HAP-1 (cell line): ENCODE data around the gene TECTA.

Source experiments
- DNase-seq, 2 experiments: peaks; one replicate each; pipeline ENCODE4 v3.0.0-alpha.2; 2016 to 2020; ENCODE audit warnings: low spot score in 2 of 2
- H3K27me3 ChIP-seq: fragments of 250-450 bp; sonication (Bioruptor Pico); 2 replicates; pipeline ENCODE4 v1.5.1; 2020; ENCODE audit warnings: low read depth, mild to moderate bottlenecking, moderate library complexity
- H3K36me3 ChIP-seq: fragments of 250-450 bp; sonication (Bioruptor Pico); replicated peaks from 2 replicates; pipeline ENCODE4 v1.5.1; 2020; ENCODE audit warnings: mild to moderate bottlenecking
- H3K4me1 ChIP-seq: fragments of 250-450 bp; sonication (Bioruptor Pico); 2 replicates; pipeline ENCODE4 v1.5.1; 2020; ENCODE audit warnings: mild to moderate bottlenecking
- H3K4me3 ChIP-seq: fragments of 250-450 bp; sonication (Bioruptor Pico); 2 replicates; pipeline ENCODE4 v1.5.1; 2020; ENCODE audit warnings: mild to moderate bottlenecking, moderate library complexity
- H3K9me3 ChIP-seq: fragments of 250-450 bp; sonication (Bioruptor Pico); 2 replicates; pipeline ENCODE4 v1.5.1; 2020; ENCODE audit warnings: mild to moderate bottlenecking, moderate library complexity
- in situ Hi-C: fragments of 300-500 bp; cut with MboI; formaldehyde crosslinking; loops from 3 replicates; pipeline ENCODE4 v1.14.3; 2020; ENCODE audit warnings: low sequenced_read_pairs, inconsistent platforms, mixed read lengths

The TECTA gene

DNA sequence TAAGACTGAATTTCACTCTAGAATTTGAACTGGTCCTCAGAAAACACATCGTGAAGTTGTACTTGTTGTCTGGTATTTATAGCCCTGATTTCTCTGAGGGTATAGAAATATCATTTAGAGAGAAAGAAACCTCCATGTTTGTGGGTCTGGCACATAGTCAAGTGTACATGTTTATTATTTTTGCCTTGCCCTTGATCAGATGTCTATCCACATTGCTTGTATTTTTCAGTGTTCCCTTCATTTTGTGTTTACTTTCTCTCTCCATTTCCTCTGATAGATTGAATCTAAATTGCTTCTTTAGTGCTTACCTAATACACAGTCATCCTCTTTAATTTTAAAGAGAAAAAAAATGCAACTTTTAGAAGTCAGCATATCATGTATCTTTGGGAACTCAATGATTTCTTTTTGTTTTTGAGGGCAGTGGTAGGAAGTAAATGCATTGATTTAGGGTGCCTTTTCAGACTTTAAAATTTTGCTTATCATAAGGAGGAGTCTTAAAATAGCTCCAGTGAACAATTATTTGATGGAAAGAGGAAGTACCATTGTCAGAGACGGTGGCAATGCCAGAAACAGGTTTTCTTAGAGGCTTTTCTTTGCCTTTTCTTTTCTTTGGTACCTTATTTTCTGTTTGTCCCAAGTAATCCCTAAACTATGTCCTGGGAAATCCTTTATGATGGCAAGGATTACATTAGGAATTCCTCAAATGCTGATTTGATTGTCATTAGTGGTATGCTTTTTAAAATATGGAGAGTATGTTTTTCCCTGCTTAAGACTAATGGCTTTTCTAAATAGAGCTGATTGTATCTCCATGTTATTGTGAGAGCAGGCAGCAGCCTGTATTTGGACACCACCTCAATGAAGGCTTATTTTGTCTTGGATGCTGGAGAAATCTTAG is 29.8 kb upstream of the TECTA start:
- H3K4me3 ChIP-seq, result no peak overlapping the region
- H3K9me3 ChIP-seq, result no peaks in the 10 kb centered on the region
- no peaks in the 10 kb centered on the region for H3K36me3 ChIP-seq
- peaks cover 5% of the 10 kb centered on the region for H3K4me1 ChIP-seq
- peak in 1 of 2 experiments; percentile 60 for DNase-seq
- in situ Hi-C loops, result no loop called here
- H3K27me3 ChIP-seq, result no peaks in the 10 kb centered on the region

DNA sequence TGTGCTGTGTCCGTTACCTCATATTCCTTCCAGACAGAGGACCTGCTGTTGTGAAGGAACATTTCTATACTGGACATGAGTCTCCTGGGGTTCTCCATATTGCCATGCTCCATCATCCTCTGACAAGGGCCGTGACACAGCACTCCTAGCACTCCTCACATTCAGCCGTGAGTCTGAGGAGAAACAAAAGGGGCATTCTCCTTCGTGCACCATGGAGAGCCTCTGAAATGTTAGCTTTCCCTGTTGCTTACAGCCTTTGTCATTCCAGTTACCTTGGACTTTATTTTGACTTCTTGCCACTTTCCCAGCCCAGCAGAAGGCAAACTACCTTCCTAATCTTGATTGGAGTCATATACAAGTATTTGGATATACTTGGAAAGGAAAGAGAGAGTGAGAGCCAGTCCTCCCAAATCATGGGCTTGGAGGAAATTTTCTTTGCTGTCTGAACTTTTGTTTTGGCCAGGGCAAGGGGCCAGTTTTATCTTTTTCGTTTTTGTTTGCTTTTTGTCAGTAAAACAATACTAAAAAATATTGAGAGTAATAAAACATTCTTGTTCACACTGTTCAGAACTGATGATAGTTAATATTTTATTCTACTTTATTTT is 29.1 kb upstream of the TECTA start:
- Histone ChIP-seq H3K36me3 (no peaks in the 10 kb centered on the region), H3K27me3 (no peaks in the 10 kb centered on the region), H3K4me3 (no peak overlapping the region), H3K9me3 (no peaks in the 10 kb centered on the region), H3K4me1 (peaks cover 5% of the 10 kb centered on the region)
- in situ Hi-C loops, result no loop called here
- DNase-seq, result peak in 1 of 2 experiments; percentile 21

DNA sequence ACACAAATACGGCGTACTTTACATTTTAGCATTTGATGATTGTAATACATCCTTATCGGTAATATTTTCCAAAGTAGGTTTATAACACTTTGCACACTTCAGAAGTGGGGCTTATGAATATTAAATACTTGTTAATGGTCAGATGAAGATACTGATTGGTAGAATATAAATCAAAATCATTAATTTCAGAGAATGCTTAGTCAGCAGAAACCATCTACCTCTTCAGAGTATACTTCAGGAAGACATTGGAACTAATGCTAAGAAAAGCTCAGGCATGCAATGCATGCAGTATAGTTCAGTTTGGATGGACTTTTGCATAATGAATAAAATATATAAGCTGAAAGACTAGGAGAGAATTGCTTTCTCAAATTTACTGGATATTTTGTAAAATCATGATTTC is 19.7 kb upstream of the TECTA start:
- no peaks in the 10 kb centered on the region for H3K4me1 ChIP-seq
- in situ Hi-C loops, result no loop called here
- no peaks in the 10 kb centered on the region for H3K27me3 ChIP-seq
- H3K4me3 ChIP-seq, result no peak overlapping the region
- H3K36me3 ChIP-seq, result no peaks in the 10 kb centered on the region
- H3K9me3 ChIP-seq, result no peaks in the 10 kb centered on the region
- no peak for DNase-seq

DNA sequence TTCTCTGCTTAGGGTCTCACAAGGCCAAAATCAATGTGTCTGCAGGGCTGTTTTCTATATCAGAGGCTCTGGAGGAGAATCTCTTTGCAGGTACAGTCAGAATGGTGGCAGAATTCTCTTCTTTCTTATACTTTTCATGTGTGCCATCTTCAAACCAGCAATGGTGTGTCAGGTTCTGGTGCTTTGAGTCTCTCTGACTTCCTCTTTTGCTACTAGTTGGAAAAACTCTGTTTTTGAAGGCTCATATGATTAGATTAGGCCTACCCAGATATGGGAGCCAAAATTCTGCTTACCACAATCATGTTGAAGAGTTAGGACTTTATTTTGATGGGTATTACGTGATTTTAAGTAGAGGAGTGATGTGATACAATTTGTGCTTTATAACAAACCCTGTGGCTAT is 18.8 kb upstream of the TECTA start:
- Histone ChIP-seq H3K4me3 (no peak overlapping the region), H3K9me3 (no peaks in the 10 kb centered on the region), H3K36me3 (no peaks in the 10 kb centered on the region), H3K4me1 (no peaks in the 10 kb centered on the region), H3K27me3 (no peaks in the 10 kb centered on the region)
- in situ Hi-C loops, result no loop called here
- no peak for DNase-seq

DNA sequence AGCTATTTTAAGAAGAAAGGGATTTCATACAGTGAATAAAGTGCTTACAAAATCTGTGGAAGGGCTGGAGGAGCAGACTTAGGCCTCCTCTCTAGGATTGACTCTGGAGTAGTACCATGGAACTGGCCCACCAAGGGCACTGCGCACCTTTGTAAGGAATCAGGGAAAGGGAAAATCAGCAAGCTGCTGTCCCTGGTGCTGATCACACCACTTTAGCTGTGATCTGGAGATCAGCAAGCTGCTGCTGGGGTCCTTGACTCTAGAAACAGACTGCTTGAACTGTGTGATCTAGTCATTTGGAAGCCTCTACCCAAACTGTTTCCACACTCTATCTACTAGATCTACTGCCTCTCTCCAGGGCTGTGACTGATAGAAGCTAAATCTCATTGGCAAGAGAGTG is 18.4 kb upstream of the TECTA start:
- H3K4me1 ChIP-seq, result no peaks in the 10 kb centered on the region
- H3K27me3 ChIP-seq, result no peaks in the 10 kb centered on the region
- peak in 1 of 2 experiments; percentile 51 for DNase-seq
- H3K36me3 ChIP-seq, result no peaks in the 10 kb centered on the region; the same call in 1 of the 2 replicates
- in situ Hi-C loops, result no loop called here
- H3K9me3 ChIP-seq, result no peaks in the 10 kb centered on the region
- no peak overlapping the region for H3K4me3 ChIP-seq

DNA sequence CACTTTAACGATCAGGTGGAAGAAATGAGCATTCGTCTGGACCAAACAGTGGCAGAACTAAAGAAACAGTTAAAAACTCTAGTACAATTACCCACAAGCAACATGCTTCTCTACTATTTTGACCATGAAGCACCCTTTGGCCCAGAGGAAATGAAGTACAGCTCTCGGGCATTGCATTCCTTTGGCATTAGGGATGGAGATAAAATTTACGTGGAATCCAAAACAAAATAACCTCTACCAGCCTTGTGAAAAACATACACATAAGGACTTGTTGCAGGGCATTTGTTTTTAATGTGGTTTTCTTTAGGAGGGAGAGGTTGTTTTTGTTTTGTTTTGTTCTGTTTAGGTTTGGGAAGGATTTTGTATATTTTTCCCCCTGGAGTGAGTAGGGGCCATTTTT is 14.2 kb upstream of the TECTA start:
- no peaks in the 10 kb centered on the region; the same call in 1 of the 2 replicates for H3K4me1 ChIP-seq
- no peaks in the 10 kb centered on the region for H3K27me3 ChIP-seq
- H3K4me3 ChIP-seq, result no peak overlapping the region
- no peak for DNase-seq
- H3K36me3 ChIP-seq, result no peaks in the 10 kb centered on the region; the same call in 1 of the 2 replicates
- in situ Hi-C loops, result no loop called here
- no peaks in the 10 kb centered on the region for H3K9me3 ChIP-seq

DNA sequence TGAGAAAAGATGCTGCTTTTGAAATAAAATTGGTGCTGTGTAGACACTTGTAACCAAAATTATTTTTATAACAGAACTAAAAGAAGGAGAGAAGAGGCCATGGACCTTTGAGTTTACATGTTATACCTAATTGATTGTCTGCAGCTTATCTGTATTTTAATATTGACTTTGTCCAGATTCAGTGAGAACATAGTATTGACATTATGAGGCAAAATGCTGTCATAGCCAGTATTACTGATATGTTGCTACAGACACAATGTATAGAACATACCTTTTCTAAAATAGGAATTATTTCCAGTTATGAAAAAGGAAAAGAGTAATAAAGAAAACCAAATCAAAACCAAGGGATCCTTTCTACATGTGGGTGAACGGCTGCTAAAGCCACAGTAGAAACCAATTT is 11.5 kb upstream of the TECTA start:
- in situ Hi-C loops, result no loop called here
- Histone ChIP-seq H3K27me3 (no peaks in the 10 kb centered on the region), H3K9me3 (no peaks in the 10 kb centered on the region), H3K4me3 (no peak overlapping the region), H3K4me1 (no peaks in the 10 kb centered on the region; the same call in 1 of the 2 replicates), H3K36me3 (no peaks in the 10 kb centered on the region; the same call in 1 of the 2 replicates)
- no peak for DNase-seq

DNA sequence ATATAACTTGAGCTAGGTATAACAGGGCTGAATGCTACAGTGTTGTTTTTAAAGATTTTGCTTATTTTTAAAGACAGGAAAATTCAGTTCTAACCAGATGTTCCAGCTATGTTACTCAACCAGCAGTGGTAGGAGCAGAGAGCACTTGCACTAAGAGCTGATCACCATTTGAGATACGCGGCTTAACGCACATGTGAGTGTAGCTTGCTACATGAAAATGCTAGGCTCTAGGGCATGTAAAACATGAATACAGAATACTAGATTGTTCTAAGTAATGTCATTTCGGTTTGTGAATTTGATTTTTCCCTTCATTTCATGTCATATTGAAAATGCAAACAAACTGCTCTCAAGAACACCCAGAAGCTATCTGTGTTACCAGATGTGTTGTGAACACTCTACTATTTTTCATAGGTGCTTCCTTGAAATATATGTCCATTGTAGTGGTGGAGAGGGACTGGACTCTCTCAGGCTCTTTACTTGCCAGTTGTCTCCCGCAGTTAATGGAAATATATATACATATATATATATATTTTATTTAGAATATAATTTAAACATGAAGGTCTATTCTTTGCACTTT is 10.8 kb upstream of the TECTA start:
- in situ Hi-C loops, result no loop called here
- DNase-seq, result no peak
- no peaks in the 10 kb centered on the region for H3K27me3 ChIP-seq
- no peaks in the 10 kb centered on the region; the same call in 1 of the 2 replicates for H3K4me1 ChIP-seq
- no peaks in the 10 kb centered on the region; the same call in 1 of the 2 replicates for H3K36me3 ChIP-seq
- no peaks in the 10 kb centered on the region for H3K9me3 ChIP-seq
- no peak overlapping the region for H3K4me3 ChIP-seq

DNA sequence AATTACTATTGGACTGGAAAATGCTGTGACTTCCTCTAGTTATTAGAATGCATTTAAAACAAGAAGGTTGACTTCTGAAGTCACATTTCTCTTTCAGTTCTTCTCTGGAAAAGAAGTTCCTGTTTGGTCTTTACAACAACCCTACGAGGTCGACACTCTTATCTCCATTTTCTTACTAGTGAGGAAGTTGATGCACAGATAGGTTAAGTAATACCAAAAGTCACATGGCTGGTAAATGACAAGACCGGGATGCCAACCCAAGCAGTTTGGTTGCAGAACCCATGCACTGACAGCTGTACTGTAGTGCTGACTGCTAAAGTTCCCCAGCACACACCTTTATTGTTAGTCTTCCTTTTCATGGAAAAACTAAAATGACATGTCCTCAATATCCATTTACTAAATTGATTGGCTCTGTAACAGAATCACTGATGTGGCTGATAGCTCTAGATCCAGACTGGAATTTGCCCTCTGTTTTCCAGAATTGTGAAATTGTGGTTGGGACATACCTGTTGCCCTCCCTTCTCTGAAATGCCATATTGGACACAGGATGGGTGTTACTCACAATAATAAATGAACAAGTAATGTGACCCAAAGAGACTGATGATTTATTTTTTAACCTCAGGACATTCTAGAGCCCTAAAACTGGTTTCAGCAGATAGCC is 9.4 kb upstream of the TECTA start:
- no peaks in the 10 kb centered on the region; the same call in 1 of the 2 replicates for H3K36me3 ChIP-seq
- H3K9me3 ChIP-seq, result no peaks in the 10 kb centered on the region
- no peaks in the 10 kb centered on the region; the same call in 1 of the 2 replicates for H3K4me1 ChIP-seq
- H3K27me3 ChIP-seq, result no peaks in the 10 kb centered on the region
- H3K4me3 ChIP-seq, result no peak overlapping the region
- DNase-seq, result no peak
- in situ Hi-C loops, result no loop called here

DNA sequence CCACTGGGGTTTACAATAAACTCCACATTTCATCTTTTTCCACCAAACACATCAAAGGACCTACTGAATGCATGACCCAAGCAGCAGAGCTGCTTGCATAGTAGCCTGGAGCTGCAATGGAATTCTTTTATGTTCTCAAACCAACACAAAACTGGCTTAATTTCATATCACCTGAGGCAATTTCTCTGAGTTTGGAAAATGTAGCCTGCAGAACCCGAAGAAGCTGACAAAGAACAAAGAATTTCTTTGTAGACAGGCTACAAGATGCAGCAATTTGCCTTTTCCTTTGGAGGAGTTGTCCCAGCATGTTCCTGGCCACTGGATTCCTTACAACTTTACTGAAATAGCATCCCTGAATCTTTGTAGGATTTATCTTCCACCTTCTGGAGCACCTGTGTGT is 5.5 kb upstream of the TECTA start:
- Histone ChIP-seq H3K4me3 (no peak overlapping the region), H3K27me3 (no peaks in the 10 kb centered on the region), H3K4me1 (peaks cover 7% of the 10 kb centered on the region), H3K36me3 (no peaks in the 10 kb centered on the region), H3K9me3 (no peaks in the 10 kb centered on the region)
- in situ Hi-C loops, result no loop called here
- no peak for DNase-seq

DNA sequence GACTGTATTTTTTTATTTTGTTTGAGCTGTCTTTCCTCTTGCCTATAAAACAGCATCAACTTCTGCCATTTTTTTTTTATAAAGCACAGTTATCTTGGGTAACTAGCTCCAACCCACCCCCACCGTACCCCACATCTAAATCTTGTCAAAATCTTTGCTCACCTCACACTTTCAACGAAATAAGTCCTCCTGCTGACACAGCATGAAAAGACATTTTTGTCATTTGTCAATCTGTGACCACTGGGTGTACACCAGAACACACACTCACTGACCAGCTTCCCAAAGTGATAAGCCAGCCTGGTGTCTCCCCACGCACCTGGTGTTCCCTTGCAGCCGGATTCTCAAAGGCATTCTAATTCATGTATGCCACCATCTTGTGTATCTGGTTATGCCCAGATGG is 1.7 kb upstream of the TECTA start:
- no peaks in the 10 kb centered on the region for H3K9me3 ChIP-seq
- no peaks in the 10 kb centered on the region for H3K36me3 ChIP-seq
- H3K4me3 ChIP-seq, result no peak overlapping the region
- H3K4me1 ChIP-seq, result peaks cover 12% of the 10 kb centered on the region
- in situ Hi-C loops, result no loop called here
- no peaks in the 10 kb centered on the region for H3K27me3 ChIP-seq
- DNase-seq, result no peak

DNA sequence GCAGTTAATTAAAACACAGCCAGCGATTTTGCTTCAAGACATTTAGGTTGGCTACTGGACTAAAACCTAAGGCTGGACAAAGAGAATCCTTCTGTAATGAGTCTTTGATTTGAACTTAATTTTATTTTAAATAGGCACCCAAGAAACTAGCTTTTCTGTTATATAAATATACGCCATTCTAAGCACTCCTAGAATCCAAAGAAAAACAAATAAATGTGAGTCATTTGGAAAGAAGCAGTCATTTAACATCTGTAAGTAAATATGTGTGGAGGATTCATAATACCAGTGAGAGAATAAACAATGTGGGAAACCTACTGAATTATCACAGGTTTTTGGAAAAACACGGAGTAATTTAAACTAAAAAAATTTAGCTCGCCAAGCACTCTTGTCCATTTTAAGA is 1.2 kb upstream of the TECTA start:
- Histone ChIP-seq H3K4me1 (peaks cover 12% of the 10 kb centered on the region), H3K36me3 (no peaks in the 10 kb centered on the region), H3K9me3 (no peaks in the 10 kb centered on the region), H3K27me3 (no peaks in the 10 kb centered on the region), H3K4me3 (no peak overlapping the region)
- DNase-seq, result no peak
- in situ Hi-C loops, result no loop called here

DNA sequence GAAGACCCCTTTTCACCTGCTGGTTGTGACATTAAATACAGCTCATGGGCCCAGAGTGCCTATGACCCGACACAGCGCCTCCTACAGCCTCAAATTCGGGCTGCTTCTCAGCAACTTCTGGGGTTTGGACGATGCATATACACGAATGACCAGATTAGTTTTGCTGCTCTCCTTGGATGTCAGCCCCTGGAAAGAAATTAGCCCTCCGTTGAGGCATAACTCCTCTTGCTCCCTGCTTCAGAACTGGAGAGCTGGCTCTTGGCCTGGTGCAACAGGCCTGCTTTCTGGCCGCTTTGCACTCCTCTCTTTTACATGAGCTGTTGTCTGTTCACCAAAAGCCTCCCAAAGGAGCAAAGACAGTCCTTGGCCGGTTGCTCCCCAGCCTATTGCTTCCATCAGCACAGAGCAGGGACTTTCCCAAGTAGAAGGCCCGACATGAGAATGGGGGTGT is 3.3 kb downstream of the TECTA start:
- in situ Hi-C loops, result no loop called here
- H3K36me3 ChIP-seq, result no peaks in the 10 kb centered on the region
- H3K9me3 ChIP-seq, result no peaks in the 10 kb centered on the region
- peaks cover 12% of the 10 kb centered on the region for H3K4me1 ChIP-seq
- no peak for DNase-seq
- H3K4me3 ChIP-seq, result no peak overlapping the region
- no peaks in the 10 kb centered on the region for H3K27me3 ChIP-seq
